ENCODE results near the gene VIPR1. TPM values are rescaled to one million over a fixed set of nuclear protein-coding genes. Genes with fewer than 3 reads are reported as not detected.
"Not testable (repeated sequence)": the region's sequence is repeated elsewhere in the genome, so short reads cannot be mapped to it uniquely, and the experiment has no call there.

The VIPR1 gene
- total and polyA plus RNA-seq, 2 donors, result 1.8 to 4.4 TPM

- no peak for DNase-seq (ENCODE audit: low read depth in 6 of 9, low spot score in 9 of 9)
- H3K9me3 ChIP-seq (ENCODE audit: control insufficient read depth in 2 of 2, insufficient read depth in 1 of 2, low read length in 1 of 2), result no peaks in the 10 kb centered on the region
- H3K4me1 ChIP-seq (ENCODE audit: control insufficient read depth in 2 of 2, insufficient read depth in 2 of 2, low read length in 2 of 2), result no peaks in the 10 kb centered on the region
- no peak overlapping the region for H3K4me3 ChIP-seq (ENCODE audit: low read length in 2 of 2)
- H3K27me3 ChIP-seq (ENCODE audit: control insufficient read depth in 2 of 2, insufficient read depth in 1 of 2, low read length in 1 of 2), result no peaks in the 10 kb centered on the region
- peaks cover 10 to 16% of the 10 kb centered on the region in 2 donors for H3K36me3 ChIP-seq (ENCODE audit: control insufficient read depth in 2 of 2, insufficient read depth in 2 of 2, low read length in 1 of 2)
- no peak overlapping the region for H3K27ac ChIP-seq (ENCODE audit: low read depth in 1 of 2, low read length in 1 of 2)
- WGBS, result 97% methylated on average over 3 of the region's 3 CpGs
Measured at GRCh38 chr3:42546691-42547213, 44.3 kb downstream of the VIPR1 start.

- Histone ChIP-seq H3K9me3 (ENCODE audit: control insufficient read depth in 2 of 2, insufficient read depth in 1 of 2, low read length in 1 of 2) (no peaks in the 10 kb centered on the region), H3K27ac (ENCODE audit: low read depth in 1 of 2, low read length in 1 of 2) (no peak overlapping the region), H3K27me3 (ENCODE audit: control insufficient read depth in 2 of 2, insufficient read depth in 1 of 2, low read length in 1 of 2) (no peaks in the 10 kb centered on the region), H3K36me3 (ENCODE audit: control insufficient read depth in 2 of 2, insufficient read depth in 2 of 2, low read length in 1 of 2) (peaks cover 14 to 16% of the 10 kb centered on the region in 2 donors), H3K4me1 (ENCODE audit: control insufficient read depth in 2 of 2, insufficient read depth in 2 of 2, low read length in 2 of 2) (no peaks in the 10 kb centered on the region), H3K4me3 (ENCODE audit: low read length in 2 of 2) (no peak overlapping the region)
- peak in 3 of 9 donors; percentile 39 to 51 (median 51) for DNase-seq (ENCODE audit: low read depth in 6 of 9, low spot score in 9 of 9)
- 63% methylated on average over 7 of the region's 7 CpGs for WGBS
Measured at GRCh38 chr3:42547401-42547945, 45.0 kb downstream of the VIPR1 start.

- WGBS, result 93% methylated on average over 2 of the region's 2 CpGs
- Histone ChIP-seq H3K36me3 (ENCODE audit: control insufficient read depth in 2 of 2, insufficient read depth in 2 of 2, low read length in 1 of 2) (peaks cover 22 to 29% of the 10 kb centered on the region in 2 donors), H3K27ac (ENCODE audit: low read depth in 1 of 2, low read length in 1 of 2) (no peak overlapping the region), H3K27me3 (ENCODE audit: control insufficient read depth in 2 of 2, insufficient read depth in 1 of 2, low read length in 1 of 2) (no peaks in the 10 kb centered on the region), H3K4me1 (ENCODE audit: control insufficient read depth in 2 of 2, insufficient read depth in 2 of 2, low read length in 2 of 2) (no peaks in the 10 kb centered on the region), H3K4me3 (ENCODE audit: low read length in 2 of 2) (no peak overlapping the region), H3K9me3 (ENCODE audit: control insufficient read depth in 2 of 2, insufficient read depth in 1 of 2, low read length in 1 of 2) (no peaks in the 10 kb centered on the region)
- no peak for DNase-seq (ENCODE audit: low read depth in 6 of 9, low spot score in 9 of 9)
Measured at GRCh38 chr3:42549131-42549530, 46.7 kb downstream of the VIPR1 start.

- WGBS, result 30% methylated on average over 1 of the region's 1 CpG
- Histone ChIP-seq H3K4me3 (ENCODE audit: low read length in 2 of 2) (no peak overlapping the region), H3K36me3 (ENCODE audit: control insufficient read depth in 2 of 2, insufficient read depth in 2 of 2, low read length in 1 of 2) (peaks cover 28 to 37% of the 10 kb centered on the region in 2 donors), H3K9me3 (ENCODE audit: control insufficient read depth in 2 of 2, insufficient read depth in 1 of 2, low read length in 1 of 2) (no peaks in the 10 kb centered on the region), H3K4me1 (ENCODE audit: control insufficient read depth in 2 of 2, insufficient read depth in 2 of 2, low read length in 2 of 2) (peaks cover 0 to 1% of the 10 kb centered on the region in 2 donors), H3K27ac (ENCODE audit: low read depth in 1 of 2, low read length in 1 of 2) (no peak overlapping the region), H3K27me3 (ENCODE audit: control insufficient read depth in 2 of 2, insufficient read depth in 1 of 2, low read length in 1 of 2) (no peaks in the 10 kb centered on the region)
- DNase-seq (ENCODE audit: low read depth in 6 of 9, low spot score in 9 of 9), result no peak
Measured at GRCh38 chr3:42550250-42550649, 47.8 kb downstream of the VIPR1 start.

GRCh38 chr3:42552830-42553229 lies 50.4 kb downstream of the VIPR1 start:
- no peaks in the 10 kb centered on the region for H3K9me3 ChIP-seq (ENCODE audit: control insufficient read depth in 2 of 2, insufficient read depth in 1 of 2, low read length in 1 of 2)
- H3K36me3 ChIP-seq (ENCODE audit: control insufficient read depth in 2 of 2, insufficient read depth in 2 of 2, low read length in 1 of 2), result peaks cover 32 to 47% of the 10 kb centered on the region in 2 donors
- no peaks in the 10 kb centered on the region for H3K27me3 ChIP-seq (ENCODE audit: control insufficient read depth in 2 of 2, insufficient read depth in 1 of 2, low read length in 1 of 2)
- no peak overlapping the region for H3K4me3 ChIP-seq (ENCODE audit: low read length in 2 of 2)
- no peak overlapping the region for H3K27ac ChIP-seq (ENCODE audit: low read depth in 1 of 2, low read length in 1 of 2)
- H3K4me1 ChIP-seq (ENCODE audit: control insufficient read depth in 2 of 2, insufficient read depth in 2 of 2, low read length in 2 of 2), result peaks cover 14 to 21% of the 10 kb centered on the region in 2 donors
- 90% methylated on average over 1 of the region's 1 CpG for WGBS
- no peak for DNase-seq (ENCODE audit: low read depth in 6 of 9, low spot score in 9 of 9)

GRCh38 chr3:42556089-42556632 lies 53.7 kb downstream of the VIPR1 start:
- Histone ChIP-seq H3K27ac (ENCODE audit: low read depth in 1 of 2, low read length in 1 of 2) (peak overlapping the region; percentile 74 to 81), H3K36me3 (ENCODE audit: control insufficient read depth in 2 of 2, insufficient read depth in 2 of 2, low read length in 1 of 2) (peaks cover 35 to 65% of the 10 kb centered on the region in 2 donors), H3K4me3 (ENCODE audit: low read length in 2 of 2) (no peak overlapping the region), H3K9me3 (ENCODE audit: control insufficient read depth in 2 of 2, insufficient read depth in 1 of 2, low read length in 1 of 2) (no peaks in the 10 kb centered on the region), H3K4me1 (ENCODE audit: control insufficient read depth in 2 of 2, insufficient read depth in 2 of 2, low read length in 2 of 2) (peaks cover 14 to 21% of the 10 kb centered on the region in 2 donors), H3K27me3 (ENCODE audit: control insufficient read depth in 2 of 2, insufficient read depth in 1 of 2, low read length in 1 of 2) (no peaks in the 10 kb centered on the region)
- 52% methylated on average over 3 of the region's 3 CpGs for WGBS
- peak in 7 of 9 donors; percentile 23 to 86 (median 61) for DNase-seq (ENCODE audit: low read depth in 6 of 9, low spot score in 9 of 9)

- not testable (repeated sequence) for DNase-seq (ENCODE audit: low read depth in 6 of 9, low spot score in 9 of 9); H3K4me3 ChIP-seq (ENCODE audit: low read length in 2 of 2); H3K9me3 ChIP-seq (ENCODE audit: control insufficient read depth in 2 of 2, insufficient read depth in 1 of 2, low read length in 1 of 2); H3K27ac ChIP-seq (ENCODE audit: low read depth in 1 of 2, low read length in 1 of 2); H3K27me3 ChIP-seq (ENCODE audit: control insufficient read depth in 2 of 2, insufficient read depth in 1 of 2, low read length in 1 of 2)
- 97% methylated on average over 6 of the region's 6 CpGs for WGBS
- peaks cover 39 to 71% of the 10 kb centered on the region in 2 donors for H3K36me3 ChIP-seq (ENCODE audit: control insufficient read depth in 2 of 2, insufficient read depth in 2 of 2, low read length in 1 of 2)
- peaks cover 14 to 21% of the 10 kb centered on the region in 2 donors for H3K4me1 ChIP-seq (ENCODE audit: control insufficient read depth in 2 of 2, insufficient read depth in 2 of 2, low read length in 2 of 2)
Measured at GRCh38 chr3:42556817-42557216, 54.4 kb downstream of the VIPR1 start.

GRCh38 chr3:42557854-42558253 lies 55.4 kb downstream of the VIPR1 start:
- Histone ChIP-seq H3K36me3 (ENCODE audit: control insufficient read depth in 2 of 2, insufficient read depth in 2 of 2, low read length in 1 of 2) (peaks cover 46 to 74% of the 10 kb centered on the region in 2 donors), H3K27ac (ENCODE audit: low read depth in 1 of 2, low read length in 1 of 2) (no peak overlapping the region), H3K27me3 (ENCODE audit: control insufficient read depth in 2 of 2, insufficient read depth in 1 of 2, low read length in 1 of 2) (no peaks in the 10 kb centered on the region), H3K4me3 (ENCODE audit: low read length in 2 of 2) (no peak overlapping the region), H3K9me3 (ENCODE audit: control insufficient read depth in 2 of 2, insufficient read depth in 1 of 2, low read length in 1 of 2) (no peaks in the 10 kb centered on the region), H3K4me1 (ENCODE audit: control insufficient read depth in 2 of 2, insufficient read depth in 2 of 2, low read length in 2 of 2) (peaks cover 14 to 21% of the 10 kb centered on the region in 2 donors)
- peak in 4 of 9 donors; percentile 26 to 71 (median 34) for DNase-seq (ENCODE audit: low read depth in 6 of 9, low spot score in 9 of 9)

GRCh38 chr3:42562047-42562907 lies 59.8 kb downstream of the VIPR1 start:
- DNase-seq (ENCODE audit: low read depth in 6 of 9, low spot score in 9 of 9), result no peak
- H3K27ac ChIP-seq (ENCODE audit: low read depth in 1 of 2, low read length in 1 of 2), result no peak overlapping the region
- H3K4me3 ChIP-seq (ENCODE audit: low read length in 2 of 2), result no peak overlapping the region
- H3K4me1 ChIP-seq (ENCODE audit: control insufficient read depth in 2 of 2, insufficient read depth in 2 of 2, low read length in 2 of 2), result no peaks in the 10 kb centered on the region
- WGBS, result 89% methylated on average over 3 of the region's 3 CpGs
- H3K9me3 ChIP-seq (ENCODE audit: control insufficient read depth in 2 of 2, insufficient read depth in 1 of 2, low read length in 1 of 2), result no peaks in the 10 kb centered on the region
- no peaks in the 10 kb centered on the region for H3K27me3 ChIP-seq (ENCODE audit: control insufficient read depth in 2 of 2, insufficient read depth in 1 of 2, low read length in 1 of 2)
- peaks cover 57 to 78% of the 10 kb centered on the region in 2 donors for H3K36me3 ChIP-seq (ENCODE audit: control insufficient read depth in 2 of 2, insufficient read depth in 2 of 2, low read length in 1 of 2)

Data from thymus (tissue), 11 donors.